Embryonic facial prominence (tissue), 1 donor: Measurements from ENCODE around the gene C16orf89.
A peak's percentile ranks its signal among the peaks of the same experiment; 100 is the strongest.
"Not testable (repeated sequence)": the region's sequence is repeated elsewhere in the genome, so short reads cannot be mapped to it uniquely, and the experiment has no call there.

Source experiments
- DNase-seq: peaks from one replicate; pipeline ENCODE4 v3.0.0-alpha.2; 2016; ENCODE audit errors: extremely low spot score

Gene C16orf89

DNA sequence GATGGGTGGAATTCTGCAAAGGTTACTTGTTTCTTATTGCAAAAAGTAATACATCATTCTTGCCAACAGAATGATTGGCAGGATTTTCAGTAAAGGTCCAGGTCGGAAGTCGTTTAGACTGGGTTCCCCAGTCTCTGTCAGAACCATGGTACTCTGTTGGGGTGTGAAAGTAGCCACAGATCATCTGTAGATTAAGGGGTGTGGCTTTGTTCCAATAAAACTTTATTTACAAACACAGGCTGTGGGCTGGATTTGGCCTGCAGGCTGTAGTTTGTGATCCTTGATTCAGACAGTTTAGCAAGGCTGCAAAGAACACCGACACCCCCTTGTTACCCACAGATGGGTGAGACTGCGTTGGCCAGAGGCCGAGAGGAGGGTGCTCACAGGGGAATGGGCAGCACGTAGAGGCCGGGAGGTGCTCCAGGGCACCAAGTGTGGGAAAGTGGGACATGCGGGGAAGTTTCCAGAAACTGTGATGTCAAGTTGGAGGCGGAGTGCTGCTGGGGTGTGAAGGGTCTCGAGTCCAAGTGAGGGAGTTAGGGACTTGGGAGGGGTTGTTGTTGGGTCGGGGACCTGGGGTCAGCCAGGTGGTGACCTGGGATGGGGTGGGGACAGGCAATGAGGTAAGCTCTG lies 18.5 kb upstream of the C16orf89 start:
- not testable (repeated sequence) for DNase-seq

DNA sequence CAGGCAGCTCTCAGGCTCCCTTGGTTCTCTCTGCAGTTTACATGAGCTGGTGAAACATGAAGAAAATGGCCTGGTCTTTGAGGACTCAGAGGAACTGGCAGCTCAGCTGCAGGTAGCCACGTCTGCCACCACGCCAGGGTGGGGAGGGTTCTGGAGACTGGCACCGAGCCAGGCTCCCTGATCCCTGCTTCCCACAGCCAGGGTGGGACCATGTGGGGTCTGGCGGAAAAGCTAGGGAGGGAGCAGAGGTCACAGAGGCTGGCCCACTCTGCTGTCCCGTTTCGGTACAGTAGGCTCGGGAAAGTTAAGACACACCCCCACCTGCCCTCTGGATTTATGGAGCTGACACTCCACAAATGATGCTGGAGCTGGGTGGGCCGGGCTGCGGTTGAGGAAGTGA lies 17.9 kb upstream of the C16orf89 start:
- not testable (repeated sequence) for DNase-seq

DNA sequence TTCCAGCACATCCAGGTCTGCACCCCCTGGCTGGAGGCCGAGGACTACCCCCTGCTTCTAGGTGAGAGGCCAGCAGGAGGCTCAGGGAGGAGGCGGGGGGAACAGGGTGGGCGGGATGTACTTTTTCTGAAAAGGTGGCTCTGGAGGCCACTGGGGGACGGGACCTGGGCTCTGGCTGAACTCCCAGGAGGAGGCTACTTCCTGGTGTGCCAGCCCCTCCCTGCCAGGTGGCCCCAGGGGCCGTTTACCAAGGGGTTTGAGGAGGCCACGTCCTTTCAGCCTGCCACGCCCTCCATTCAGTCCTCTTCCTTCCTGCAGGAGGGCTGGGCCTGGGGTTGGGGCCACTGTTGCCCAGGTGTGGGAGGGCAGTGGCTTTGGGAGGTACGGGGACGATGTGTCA lies 15.2 kb upstream of the C16orf89 start:
- DNase-seq: not testable (repeated sequence)

DNA sequence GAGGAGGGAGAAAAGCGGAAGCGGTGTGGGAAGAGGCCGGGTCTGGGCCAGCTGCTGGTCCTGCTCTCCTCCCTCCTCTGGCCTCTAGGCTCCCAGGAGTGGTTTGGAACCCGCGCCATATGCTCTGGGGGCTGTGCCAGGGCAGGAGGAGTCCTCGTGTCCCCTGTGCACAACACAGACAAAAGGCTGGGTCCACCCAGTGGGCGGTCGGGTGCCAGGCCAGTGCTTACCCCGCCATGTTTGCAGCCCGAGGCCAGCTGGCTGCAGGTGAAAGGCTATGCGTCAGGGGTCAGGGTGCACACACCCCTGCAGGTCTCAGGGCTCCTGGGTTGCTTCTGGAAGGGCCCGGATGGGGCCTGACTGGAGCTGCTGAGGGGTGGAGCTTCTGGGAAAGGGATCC lies 14.7 kb upstream of the C16orf89 start:
- DNase-seq: not testable (repeated sequence)

DNA sequence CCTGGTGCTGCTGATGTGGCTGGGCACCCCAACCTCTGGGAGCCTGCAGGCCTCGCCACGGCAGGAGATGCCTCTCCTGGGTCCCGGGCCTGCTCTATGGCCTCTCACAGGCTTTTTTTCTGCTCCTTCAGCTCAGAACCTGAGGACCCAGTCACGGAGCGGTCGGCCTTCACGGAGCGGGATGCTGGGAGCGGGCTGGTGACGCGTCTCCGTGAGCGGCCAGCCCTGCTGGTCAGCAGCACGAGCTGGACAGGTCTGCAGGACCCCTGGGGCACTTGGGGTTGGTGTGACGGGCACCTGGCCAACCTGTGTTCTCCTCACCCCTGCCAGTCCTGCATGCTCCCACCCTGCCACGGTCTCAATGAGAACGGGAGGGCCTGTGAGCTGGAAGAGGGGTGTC lies 12.9 kb upstream of the C16orf89 start:
- no peak for DNase-seq

DNA sequence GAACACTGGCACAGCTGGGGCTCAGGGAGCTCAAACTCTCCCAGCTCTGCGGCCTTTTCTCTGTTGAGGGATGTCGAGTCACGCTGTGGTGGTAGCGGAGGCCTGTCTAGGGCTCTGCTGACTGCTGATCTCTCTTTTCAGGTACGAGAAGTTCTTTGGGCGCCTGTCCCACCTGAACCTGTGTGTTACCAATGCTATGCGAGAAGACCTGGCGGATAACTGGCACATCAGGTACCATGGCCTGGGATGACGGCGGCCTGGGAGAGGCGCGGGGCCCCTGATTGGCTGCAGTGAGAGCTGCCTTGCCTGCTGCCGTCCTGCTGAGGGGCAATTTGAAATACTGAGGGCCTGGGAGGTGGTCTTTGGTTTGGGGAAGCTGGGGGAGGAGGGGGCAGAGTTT lies 11.5 kb upstream of the C16orf89 start:
- no peak for DNase-seq

DNA sequence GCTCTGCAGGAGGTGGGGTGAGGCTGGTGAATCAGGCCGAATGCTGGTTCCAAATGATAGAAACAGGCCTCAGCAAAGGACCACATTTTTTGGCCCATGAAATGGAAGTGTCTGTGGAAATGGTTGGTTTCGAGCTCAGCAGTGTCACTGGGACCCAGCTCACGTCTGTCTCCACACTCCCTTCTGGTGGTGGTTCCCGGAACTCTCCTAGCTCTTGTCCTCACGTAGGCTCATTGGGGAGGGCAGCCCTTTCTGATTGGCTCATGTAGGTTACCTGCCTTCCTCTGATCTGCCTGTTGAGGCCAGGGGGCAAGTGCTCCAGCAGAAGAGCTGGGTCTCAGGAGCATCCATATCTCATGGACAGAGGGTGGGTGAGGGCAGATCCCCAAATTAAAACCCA lies 9.9 kb upstream of the C16orf89 start:
- no peak for DNase-seq

DNA sequence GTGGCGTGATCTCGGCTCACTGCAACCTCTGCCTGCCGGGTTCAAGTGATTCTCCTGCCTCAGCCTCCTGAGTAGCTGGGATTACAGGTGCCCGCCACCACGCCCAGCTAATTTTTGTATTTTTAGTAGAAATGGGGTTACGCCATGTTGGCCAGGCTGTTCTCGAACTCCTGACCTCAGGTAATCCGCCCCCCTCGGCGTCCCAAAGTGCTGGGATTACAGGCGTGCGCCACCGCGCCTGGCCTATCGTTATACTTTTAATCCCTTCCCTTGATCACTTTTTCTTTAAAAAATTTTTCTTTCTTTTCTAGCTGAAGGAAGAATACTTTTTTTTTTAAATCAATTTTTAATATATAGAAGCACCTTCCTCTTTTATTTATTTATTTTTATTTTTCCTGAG lies 8.0 kb upstream of the C16orf89 start:
- DNase-seq: not testable (repeated sequence)

DNA sequence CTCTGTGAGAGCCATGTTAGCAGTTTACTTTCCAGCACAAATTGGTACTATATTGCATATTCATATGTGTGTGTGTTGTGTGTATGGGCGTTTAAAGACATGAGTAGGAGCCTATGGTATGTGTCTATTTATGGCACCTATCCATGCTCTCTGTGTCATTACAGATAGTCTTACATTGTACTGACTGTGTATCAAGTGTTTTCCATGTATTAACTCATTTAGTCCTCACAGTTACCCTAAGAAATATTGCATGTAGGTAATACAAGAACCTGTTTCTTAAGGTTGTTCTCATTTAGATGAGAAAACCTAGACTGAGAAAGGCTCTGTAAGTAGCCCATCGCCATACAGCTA lies 7.5 kb upstream of the C16orf89 start:
- no peak for DNase-seq

DNA sequence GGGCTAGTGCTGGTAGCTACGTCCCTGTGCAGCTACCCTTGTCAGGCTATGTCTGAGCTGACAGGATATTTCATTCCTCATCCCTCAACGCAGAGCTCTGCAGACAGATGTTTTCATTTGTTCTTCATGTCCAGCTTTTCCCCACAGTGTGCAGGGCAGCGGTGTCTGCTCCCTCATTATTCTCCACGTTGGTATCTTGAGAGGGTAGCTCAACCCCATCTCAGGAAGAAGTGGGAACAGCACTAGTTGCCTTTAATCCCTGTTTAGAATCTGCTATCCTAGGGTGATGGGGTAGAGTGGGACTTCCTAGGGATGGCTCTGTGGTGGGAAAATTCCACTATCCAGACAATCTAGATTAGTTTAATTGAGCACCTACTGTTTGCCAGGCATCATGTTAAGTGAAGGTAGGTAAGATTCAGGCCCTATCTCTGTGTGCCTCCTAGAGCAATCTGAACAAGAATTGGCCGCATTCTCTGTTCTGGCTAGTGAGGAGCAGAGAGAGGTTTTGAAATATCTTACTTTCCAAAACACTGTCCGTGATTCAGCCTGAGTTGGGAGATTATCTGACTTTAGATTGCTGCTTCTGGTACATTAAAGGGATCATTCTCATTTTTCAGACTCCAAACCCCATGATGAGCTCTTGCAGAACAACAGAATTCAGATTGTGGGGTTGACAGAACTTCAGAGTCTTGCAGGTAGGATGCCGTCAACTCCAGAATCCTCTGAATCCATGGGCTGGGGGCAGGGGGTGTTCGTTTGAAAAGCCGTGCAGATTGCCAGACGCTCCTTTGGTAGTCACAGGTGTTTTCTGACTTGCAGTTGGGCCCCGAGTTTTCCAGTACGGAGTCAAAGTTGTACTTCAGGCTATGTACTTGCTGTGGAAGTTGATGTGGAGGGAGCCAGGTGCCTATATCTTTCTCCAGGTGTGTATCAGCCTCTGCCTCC lies 6.8 kb upstream of the C16orf89 start:
- no peak for DNase-seq

DNA sequence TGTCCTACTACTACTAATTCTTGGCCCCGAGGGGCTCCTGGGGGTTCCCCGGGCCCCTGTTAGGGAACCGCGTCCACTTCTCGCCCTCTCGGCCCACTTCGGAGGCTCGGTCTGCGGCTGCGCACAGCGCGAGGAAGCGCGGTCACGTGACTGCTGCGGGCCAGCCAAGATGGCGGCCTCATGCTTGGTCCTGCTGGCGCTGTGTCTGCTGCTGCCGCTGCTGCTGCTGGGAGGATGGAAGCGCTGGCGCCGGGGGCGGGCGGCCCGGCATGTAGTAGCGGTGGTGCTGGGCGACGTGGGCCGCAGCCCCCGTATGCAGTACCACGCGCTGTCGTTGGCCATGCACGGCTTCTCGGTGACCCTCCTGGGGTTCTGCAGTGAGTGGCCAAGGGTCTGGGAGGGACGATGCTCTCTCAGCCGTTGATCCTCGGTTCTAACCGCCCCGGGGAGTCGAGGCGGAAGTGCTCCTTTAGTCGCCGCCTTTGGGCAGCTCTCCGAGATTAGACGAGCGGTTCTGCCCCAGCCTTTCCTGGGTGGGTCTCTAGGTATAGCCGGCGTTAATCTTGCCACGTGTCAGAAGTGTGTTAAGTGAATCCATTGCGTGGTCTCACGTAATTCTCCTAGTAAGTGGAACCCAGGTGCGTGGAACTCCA lies 6.1 kb upstream of the C16orf89 start, which contains the start of gene ALG1:
Gene ALG1, plus strand, starts transcription at position 163 of the 653 bp plus-strand sequence. Its CDS starts 7 bp downstream, at position 170.
- peak; percentile 55 for DNase-seq

DNA sequence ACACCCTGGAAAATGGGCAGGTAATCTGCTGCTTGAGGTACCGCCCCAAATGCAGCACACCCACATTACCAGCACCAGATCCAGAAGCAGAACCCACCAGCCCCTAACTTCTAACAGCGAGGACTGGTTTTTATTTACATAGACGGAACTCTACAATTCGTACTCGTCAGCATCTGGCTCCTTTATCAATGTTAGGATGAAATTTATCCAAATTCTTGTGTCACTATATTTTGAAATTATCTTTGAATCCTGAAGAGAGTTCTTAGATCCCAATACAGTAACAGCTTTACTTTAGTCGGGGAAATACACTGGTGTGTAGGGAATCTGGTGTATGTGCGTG lies 5.6 kb upstream of the C16orf89 start:
- DNase-seq: no peak

DNA sequence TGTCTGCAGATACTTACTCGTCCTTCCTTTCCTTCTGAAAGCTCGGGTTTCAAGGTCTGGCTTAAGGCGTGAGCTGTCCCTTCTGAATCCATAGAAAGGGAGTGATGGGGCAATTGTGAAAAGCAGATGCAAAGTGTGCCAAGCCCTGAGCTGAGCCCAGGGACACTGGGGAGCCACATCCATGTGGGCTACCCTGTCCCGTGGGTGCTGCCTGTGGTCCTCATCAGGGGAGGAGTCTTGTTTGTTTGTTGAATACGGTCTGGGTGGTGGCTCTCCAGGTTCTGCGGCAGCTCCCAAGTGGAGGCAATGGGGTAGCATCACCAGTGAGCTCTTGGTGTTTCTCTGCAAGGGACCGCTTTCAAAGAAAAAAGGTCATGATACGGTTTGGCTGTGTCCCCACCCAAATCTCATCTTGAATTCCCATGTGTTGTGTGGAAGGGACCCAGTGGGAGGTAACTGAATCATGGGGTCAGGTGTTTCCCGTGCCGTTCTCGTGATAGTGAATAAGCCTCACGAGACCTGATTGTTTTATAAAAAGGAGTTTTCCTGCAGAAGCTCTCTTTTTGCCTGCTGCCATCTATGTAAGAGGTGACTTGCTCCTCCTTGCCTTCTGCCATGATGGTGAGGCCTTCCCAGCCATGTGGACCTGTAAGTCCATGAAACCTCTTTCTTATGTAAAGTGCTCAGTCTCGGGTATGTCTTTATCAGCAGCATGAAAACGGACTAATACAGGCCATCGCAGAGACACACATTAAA lies 4.9 kb upstream of the C16orf89 start:
- no peak for DNase-seq

DNA sequence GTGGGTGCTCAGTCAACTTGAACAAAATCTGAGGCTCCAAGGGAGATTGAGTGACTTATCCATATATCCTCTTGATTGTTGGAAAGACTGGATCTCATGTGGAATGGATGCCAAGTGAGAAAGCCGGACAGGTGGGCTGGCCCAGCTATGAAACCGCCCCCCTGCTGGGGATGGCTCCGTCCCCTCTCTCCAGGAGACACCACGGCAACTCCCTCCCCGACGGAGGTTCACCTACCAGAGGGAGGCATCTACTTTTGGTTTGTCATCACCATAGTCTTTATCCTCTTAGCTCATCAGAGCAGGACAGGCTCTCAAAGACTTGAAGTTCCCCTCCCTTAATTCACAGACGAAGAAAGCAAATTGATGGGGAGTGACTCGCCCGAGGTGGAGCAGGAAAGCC lies 4.1 kb upstream of the C16orf89 start:
- no peak for DNase-seq

DNA sequence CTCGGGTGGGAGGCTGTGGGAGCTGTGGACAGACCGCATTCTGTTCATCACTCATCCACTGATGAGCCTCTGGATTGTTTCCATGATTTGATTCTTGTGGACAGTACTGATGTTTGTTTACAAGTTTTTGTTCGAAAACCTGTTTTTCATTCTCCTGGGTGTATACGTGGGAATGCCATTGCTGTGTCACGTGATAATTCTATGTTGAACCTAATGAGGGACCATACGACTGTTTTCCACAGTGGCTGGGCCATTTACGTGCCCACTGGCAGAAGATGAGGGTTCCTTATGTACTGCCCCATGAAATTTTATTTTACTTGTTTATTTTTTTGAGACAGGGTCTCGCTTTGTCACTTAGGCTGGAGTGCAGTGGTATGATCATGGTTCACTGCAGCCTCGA lies 3.3 kb upstream of the C16orf89 start:
- no peak for DNase-seq

DNA sequence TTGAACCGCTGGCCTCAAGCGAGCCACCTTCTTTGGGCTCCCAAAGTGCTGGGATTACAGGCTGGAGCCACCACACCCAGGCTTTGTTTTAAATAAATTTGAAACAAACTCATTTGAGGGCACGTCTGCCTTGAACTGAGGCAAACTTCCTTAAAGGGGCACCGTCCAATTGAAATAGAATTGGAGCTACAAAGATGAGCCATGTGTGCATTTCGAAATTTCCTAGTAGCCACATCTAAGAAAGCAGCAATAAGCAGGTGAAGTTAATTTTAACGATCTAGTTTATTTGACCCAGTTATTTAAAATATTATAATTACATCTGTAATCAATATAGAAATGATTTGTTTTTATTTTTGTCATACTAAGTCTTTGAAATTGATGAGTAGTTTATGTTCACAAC lies 755 bp upstream of the C16orf89 start:
- no peak for DNase-seq

DNA sequence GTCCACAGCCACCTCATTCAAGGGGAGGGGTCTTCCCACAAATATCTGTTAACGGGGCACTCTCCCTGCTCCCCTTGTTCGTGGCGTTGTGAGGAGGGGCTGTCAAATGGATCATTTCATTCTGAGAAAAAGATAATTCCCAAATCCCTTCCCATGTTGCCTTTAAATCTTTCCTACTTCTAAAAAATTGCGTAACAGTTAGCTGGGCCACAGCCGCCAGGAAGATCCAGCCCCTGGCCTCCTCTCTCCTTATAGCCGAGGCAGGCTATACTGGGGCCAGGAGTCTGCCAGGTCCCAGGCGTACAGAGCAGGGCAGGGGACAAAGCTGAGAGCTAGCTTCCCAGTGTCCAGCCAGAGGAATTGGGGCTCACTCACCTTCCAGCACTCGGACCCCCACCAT lies 430 bp downstream of the C16orf89 start:
- no peak for DNase-seq

DNA sequence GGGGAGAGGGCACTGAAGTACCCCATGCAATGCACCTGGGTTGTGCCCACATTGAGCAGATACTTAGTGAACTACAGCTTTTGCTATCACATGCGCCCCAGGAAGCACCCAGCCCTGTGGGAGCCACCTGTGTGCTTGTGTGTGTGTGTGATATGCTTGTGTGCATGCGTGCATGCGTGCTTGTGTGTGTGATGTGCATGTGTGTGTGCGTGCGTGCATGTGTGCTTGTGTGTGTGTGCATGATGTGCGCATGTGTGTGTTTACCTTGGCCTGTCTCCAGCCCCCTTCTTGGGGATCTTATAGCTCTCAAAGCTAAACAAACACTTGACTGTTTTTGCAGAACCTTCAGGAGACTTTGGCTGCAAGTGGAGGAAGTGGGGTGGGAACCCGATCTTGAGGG lies 841 bp downstream of the C16orf89 start:
- no peak for DNase-seq

DNA sequence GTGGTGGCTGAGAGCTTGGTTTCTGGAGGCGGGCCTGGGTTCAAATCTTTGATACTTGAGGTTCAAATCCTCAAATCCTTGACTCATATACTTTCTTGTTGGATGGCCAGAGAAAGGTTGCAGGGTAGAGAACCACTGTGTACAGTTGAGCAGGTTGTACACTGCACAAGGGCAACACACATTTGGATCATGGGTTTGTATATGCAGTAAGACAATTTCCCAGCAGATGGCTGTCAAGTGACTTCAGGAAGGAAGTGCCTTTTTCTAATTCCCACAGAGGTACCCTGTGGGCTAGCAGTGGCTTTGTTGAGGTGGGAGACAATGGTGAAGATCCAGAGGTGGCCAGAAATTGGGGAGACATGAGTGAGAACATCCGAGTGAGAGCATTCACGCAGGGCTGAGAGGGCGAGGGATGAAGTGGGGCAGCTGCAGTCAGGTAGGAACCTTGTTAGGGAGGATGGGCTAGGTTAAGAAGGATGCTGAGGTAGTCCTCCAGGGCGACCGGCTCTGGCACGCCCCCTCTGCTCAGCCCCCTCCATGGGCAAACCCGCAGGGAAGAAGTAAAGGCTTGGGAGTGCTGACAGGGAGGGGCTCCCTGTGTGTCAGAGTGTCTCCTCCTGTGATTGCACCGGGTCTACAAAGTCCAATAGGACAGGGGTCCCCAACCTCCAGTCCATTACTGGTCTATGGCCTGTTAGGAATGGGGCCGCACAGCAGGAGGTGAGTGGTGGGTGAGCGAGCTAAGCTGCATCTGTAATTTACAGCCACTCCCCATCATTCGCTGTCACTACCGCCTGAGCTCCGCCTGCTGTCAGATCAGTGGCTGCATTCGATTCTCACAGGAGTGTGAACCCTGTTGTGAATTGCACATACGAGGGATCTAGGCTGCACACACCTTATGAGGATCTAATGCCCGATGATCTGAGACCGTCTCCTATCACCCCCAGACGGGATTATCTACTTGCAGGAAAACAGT lies 2.7 kb downstream of the C16orf89 start:
- no peak for DNase-seq

DNA sequence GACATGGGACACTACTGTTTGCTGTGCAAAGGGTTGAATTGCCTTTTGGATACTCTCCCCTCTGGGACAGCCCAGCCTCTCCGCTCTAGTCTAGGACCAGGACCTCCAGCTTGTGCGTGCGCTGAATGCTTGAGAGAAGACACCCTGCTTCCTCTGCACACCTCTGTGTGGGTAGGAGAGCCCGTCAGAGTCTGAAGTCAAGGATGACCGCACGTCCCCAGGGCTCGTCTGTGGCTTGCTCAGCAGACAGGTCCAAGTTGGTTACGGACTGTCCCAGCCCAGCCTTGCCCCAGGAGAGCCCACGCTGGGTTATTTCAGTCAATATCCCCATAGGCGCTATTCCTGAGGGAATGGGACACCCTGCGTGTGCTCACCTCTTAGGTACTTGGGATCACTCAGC lies 3.7 kb downstream of the C16orf89 start:
- no peak for DNase-seq

DNA sequence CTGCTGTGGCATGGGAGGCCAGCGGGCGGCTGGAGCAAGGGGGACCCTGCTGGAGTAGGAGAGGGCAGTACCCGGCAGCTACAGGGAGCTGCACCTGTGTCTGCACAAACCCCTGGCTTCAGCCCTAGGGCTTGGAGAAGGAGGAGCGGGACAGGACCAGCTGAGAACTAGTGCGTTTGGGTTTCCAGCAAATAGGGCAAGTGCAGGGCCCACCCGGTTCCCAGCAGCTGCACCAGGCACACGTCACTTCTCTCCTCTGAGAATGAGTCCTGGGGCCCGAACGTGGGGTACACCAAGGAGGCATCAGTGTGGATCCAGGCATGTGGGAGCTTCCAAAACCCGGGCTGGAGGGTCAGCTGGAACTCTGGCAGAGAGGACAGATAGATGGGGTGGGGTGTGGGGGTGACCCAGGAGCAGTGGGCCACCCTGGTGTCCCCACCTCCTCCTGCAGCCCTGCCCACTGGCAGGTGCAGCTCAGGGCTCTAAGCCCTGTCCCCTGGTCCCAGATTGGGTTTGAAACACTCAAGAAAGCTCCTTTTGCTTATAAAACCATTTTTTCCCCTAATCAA lies 5.6 kb downstream of the C16orf89 start:
- DNase-seq: no peak
